Limb (tissue), 2 donors: ENCODE results near the gene CASTOR2.
"Not testable (repeated sequence)": the region's sequence is repeated elsewhere in the genome, so short reads cannot be mapped to it uniquely, and the experiment has no call there.

ENCODE experiments used
- DNase-seq, 2 donors: peaks; one replicate each; pipeline ENCODE4 v3.0.0-alpha.2; 2016; ENCODE audit errors: extremely low spot score in 2 of 2

CASTOR2 gene

GRCh38 chr7:74994869-74995543 is 30.5 kb downstream of the CASTOR2 start:
- DNase-seq = not testable (repeated sequence)

- not testable (repeated sequence) for DNase-seq
Measured at GRCh38 chr7:74996361-74996760, 31.9 kb downstream of the CASTOR2 start.

- not testable (repeated sequence) for DNase-seq
Measured at GRCh38 chr7:74997811-74998210, 33.3 kb downstream of the CASTOR2 start.

- not testable (repeated sequence) for DNase-seq
Measured at GRCh38 chr7:75001356-75001755, 36.9 kb downstream of the CASTOR2 start.

GRCh38 chr7:75010036-75010435 is 45.5 kb downstream of the CASTOR2 start:
- no peak for DNase-seq

- DNase-seq = no peak
Measured at GRCh38 chr7:75017832-75018231, 53.3 kb downstream of the CASTOR2 start.

GRCh38 chr7:75018570-75019364 is 54.3 kb downstream of the CASTOR2 start:
- DNase-seq = no peak

- DNase-seq = no peak
Measured at GRCh38 chr7:75019800-75020199, 55.3 kb downstream of the CASTOR2 start.

GRCh38 chr7:75024922-75025321 is 60.4 kb downstream of the CASTOR2 start:
- DNase-seq = no peak

- DNase-seq = no peak
Measured at GRCh38 chr7:75028299-75028698, 63.8 kb downstream of the CASTOR2 start.

- no peak for DNase-seq
Measured at GRCh38 chr7:75033064-75033463, 68.6 kb downstream of the CASTOR2 start.

GRCh38 chr7:75033826-75034225 is 69.3 kb downstream of the CASTOR2 start:
- DNase-seq = no peak

GRCh38 chr7:75038508-75038907 is 74.0 kb downstream of the CASTOR2 start:
- no peak for DNase-seq

GRCh38 chr7:75039166-75039565 is 74.7 kb downstream of the CASTOR2 start:
- no peak for DNase-seq

- DNase-seq = no peak
Measured at GRCh38 chr7:75039709-75040108, 75.2 kb downstream of the CASTOR2 start.

- DNase-seq = no peak
Measured at GRCh38 chr7:75040512-75040911, 76.0 kb downstream of the CASTOR2 start.

- DNase-seq = no peak
Measured at GRCh38 chr7:75042286-75042685, 77.8 kb downstream of the CASTOR2 start.

- no peak for DNase-seq
Measured at GRCh38 chr7:75042831-75043703, 78.6 kb downstream of the CASTOR2 start.

GRCh38 chr7:75045881-75046280 is 81.4 kb downstream of the CASTOR2 start:
- no peak for DNase-seq

GRCh38 chr7:75048435-75049379 is 84.2 kb downstream of the CASTOR2 start:
- DNase-seq = no peak

- DNase-seq = no peak
Measured at GRCh38 chr7:75049817-75050216, 85.3 kb downstream of the CASTOR2 start.
